22Rv1 (cell line): ENCODE results near the gene DNAH1.
A peak's percentile ranks its signal among the peaks of the same experiment; 100 is the strongest.

ENCODE experiments used
- H3K27ac ChIP-seq: fragments of 450-650 bp; 2 replicates; pipeline ENCODE4 v1.5.1; 2017
- ZFX ChIP-seq: fragments of 450-650 bp; IDR thresholded peaks from 2 replicates; pipeline ENCODE4 v1.6.1; 2017; ENCODE audit warnings: antibody characterized with exemption, borderline replicate concordance
- TF ChIP-seq, protein P1 (sequence below): fragments of 450-650 bp; IDR thresholded peaks from 2 replicates; pipeline ENCODE4 v1.5.1; 2017; ENCODE audit warnings: mild to moderate bottlenecking

The DNAH1 gene

DNA sequence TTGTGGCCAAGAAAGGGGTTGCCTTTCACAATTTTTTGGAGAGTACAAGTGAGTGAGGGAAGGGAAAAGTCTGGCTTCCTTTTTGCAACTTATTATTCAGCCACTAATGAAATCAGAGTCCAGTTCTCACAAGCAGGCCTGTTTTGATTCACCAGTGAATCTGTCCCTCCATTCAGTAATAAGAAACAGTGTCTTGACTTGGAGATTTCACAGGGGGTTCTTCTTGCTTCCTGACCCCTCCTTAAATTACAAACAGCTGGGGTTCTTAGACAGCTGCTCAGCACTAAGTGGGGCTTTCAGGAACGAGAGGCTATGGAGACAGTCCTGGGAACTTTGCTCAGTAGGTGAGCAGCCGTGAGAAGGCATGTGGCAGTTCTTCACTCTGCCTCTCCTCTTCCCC is 104.3 kb downstream of the DNAH1 start:
- no peak for TF ChIP-seq ZFX
- TF ChIP-seq, protein P1, sequence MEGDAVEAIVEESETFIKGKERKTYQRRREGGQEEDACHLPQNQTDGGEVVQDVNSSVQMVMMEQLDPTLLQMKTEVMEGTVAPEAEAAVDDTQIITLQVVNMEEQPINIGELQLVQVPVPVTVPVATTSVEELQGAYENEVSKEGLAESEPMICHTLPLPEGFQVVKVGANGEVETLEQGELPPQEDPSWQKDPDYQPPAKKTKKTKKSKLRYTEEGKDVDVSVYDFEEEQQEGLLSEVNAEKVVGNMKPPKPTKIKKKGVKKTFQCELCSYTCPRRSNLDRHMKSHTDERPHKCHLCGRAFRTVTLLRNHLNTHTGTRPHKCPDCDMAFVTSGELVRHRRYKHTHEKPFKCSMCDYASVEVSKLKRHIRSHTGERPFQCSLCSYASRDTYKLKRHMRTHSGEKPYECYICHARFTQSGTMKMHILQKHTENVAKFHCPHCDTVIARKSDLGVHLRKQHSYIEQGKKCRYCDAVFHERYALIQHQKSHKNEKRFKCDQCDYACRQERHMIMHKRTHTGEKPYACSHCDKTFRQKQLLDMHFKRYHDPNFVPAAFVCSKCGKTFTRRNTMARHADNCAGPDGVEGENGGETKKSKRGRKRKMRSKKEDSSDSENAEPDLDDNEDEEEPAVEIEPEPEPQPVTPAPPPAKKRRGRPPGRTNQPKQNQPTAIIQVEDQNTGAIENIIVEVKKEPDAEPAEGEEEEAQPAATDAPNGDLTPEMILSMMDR, result no peak

DNA sequence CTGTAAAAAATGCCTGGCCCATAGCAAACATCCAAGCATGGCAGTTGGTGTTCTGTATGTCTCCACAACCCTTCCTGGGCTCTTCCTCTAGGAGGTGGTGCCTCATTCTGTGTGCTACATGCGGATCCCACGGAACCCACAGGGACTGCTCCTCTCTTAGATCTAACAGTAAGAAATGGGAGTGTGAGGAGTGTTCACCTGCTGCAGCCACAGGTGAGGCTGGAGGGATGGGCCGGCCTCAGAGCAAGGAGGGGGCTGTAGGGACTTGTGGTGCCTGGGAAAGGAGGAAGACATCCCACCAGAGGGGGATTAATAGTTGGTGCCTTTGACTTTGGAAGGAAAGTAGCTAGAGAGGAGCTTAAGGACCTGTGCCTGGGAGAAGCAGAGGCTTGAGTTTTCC is 106.5 kb downstream of the DNAH1 start:
- no peak for TF ChIP-seq ZFX
- TF ChIP-seq, protein P1, result no peak
- H3K27ac ChIP-seq, result no peak overlapping the region

More for the DNA sequence above, 104.3 kb downstream of the DNAH1 start:
- no peak overlapping the region for H3K27ac ChIP-seq

DNA sequence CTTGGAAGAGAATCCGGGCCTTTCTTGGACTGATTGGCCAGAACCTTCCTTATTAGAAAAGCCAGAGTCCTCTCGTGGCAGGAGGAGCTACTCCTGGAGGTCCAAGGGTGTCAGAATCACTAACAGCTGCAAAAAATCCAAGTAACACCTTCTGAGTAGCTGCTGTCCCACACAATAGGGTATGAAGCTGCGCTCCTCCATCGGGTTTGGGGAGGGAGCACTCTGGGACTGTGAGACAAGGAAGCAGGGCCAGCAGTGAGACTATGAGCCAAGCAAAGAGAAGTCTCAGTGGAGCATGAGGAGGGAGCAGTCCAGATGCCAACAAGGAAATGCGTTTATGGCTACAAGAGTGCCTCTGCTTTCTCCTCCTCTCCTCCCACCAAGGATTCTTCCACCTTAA is 107.1 kb downstream of the DNAH1 start:
- TF ChIP-seq, protein P1, result no peak
- no peak for TF ChIP-seq ZFX
- H3K27ac ChIP-seq, result no peak overlapping the region

DNA sequence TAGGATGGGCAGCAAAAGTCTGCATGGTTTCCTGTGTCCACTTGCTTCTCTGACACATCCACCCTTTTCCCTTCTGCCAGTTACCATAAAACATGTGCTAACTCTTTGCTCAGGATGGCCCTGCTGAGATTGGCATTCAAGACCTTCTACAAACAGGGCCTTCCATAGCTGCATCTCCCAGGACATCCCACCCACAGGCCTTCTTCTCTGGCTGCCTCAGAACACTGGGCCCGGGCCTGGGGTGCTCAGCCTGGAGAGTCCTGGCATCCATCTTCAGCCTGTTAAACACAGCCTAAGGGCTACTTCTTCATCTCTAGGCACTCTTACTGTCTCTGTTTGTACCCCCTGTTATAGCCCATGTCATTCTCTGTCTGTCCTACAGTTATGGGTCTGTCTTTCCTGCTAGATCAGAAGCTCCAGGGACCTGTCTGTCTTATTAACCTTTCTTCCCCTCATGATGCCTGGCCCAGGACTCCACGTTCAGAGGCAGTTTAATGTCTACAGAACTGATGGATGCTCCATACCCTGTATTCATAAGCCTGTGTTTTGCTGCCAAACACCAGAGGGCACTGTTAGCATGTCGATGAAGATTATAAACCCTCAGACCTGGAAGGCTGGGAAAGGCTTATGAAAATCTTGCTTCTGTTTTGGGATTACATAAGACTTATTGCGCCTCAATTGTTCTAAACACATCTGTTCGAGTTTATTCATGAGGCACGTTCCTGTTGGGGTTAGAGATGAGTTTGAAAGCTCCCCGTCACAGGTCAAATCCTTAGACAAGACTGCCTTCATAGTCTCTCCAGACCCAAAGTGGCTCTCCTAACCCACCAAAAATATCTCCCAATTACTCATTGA is 112.3 kb downstream of the DNAH1 start:
- no peak for TF ChIP-seq ZFX
- TF ChIP-seq, protein P1, result peak; percentile 83

DNA sequence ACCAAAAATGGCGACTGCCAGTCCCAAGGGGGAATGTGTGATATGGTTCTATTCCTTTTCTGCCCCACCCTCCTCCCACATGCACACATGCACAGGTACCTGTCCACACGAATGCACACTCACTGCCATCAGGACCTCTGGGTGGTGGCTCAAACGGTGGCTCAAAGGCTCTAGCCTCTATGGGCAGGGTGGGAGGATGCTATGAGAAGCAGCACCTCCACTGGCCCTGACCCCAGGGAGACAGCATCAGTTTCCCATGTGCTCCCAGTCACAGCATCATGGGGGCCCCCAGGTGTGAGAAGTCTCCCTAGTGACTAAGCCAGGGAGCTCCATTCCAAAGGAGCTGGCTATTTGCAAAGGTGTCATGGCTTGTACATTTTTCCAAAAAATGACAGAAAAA is 112.9 kb downstream of the DNAH1 start:
- TF ChIP-seq, protein P1, result no peak

More for the DNA sequence above, 112.3 kb downstream of the DNAH1 start:
- no peak overlapping the region for H3K27ac ChIP-seq

DNA sequence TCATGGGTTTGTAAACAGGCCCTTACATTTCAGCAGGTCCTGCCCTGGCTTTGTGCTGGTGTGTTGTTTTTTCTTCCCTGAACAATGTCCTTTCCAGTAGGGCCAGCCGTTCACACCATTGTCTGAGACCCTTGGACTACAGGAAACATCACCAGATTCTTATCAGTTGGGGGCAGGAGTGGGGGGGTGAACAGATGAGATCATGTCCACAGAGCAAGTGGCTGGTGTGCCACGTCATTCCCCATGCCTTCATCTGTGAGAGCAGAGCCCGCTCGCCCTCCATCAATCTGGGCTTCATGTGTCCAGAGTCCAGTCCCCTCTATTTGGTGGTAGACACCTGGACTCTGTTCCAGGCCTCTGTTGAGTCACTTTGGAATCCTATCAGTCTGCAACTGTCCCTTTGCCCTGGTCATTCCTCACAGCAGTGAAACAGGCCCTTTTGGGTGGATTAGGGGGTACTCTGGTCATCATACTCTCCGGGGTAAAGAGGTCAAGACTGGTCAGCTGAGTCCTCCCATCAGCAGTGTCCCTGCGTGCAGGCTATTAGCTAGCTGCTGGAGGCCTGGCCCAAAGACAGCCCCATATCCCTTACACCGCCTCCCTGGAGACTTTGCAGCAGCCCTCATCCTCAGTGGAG is 113.8 kb downstream of the DNAH1 start:
- H3K27ac ChIP-seq, result no peak overlapping the region
- no peak for TF ChIP-seq ZFX
- TF ChIP-seq, protein P1, result no peak

More for the DNA sequence above, 112.9 kb downstream of the DNAH1 start:
- no peak overlapping the region for H3K27ac ChIP-seq

DNA sequence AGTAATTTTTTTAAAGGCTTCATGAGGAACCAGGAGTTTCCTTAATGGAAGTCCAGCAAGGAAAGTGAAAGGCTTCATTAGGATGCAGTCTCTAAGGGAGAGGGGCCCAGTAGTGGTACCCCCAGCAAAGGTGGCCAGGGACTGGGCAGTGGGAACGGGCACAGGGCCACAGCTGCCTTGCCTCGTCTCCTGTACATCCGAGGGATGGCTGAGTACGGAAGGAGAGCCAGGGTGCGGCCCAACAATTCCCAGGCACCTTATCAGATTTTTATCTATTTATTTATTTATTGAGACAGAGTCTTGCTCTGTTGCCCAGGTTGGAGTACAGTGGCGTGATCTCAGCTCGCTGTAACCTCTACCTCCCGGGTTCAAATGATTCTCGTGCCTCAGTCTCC is 114.3 kb downstream of the DNAH1 start:
- TF ChIP-seq ZFX, result no peak
- TF ChIP-seq, protein P1, result no peak

More for the DNA sequence above, 114.3 kb downstream of the DNAH1 start:
- no peak overlapping the region for H3K27ac ChIP-seq
